ENCODE data around the gene RNU6-7.

The RNU6-7 gene

DNA sequence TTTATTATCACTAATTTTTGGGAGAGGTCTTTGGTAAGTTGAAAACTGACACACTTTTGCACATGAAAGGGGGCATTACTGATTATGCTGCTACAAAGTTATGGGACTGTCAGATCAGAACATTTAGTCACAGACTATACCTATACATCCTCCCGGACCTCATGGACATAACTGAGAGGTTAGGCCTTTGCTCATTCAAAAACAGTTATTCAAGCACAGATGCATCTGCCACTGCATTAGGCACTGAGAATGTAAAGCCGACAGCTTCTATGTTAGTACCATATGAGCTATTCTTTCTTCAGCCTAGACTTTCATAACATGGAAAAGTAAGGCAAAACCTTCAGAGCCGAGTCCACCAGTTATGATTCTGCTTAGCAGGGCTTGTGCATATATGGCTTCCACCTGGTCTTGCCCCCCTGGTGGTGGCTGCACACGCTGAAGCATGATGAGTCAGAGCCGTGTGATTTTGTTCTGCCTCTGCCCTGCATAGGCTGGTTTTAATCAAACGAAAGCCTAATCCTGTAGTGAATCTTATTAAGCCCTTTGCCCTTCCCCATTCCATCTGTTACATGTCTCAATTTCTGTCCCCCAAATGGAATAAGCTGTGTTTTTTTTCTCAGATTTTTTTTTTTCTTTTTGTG lies 23.0 kb downstream of the RNU6-7 start:
- Histone ChIP-seq H3K27me3 (ENCODE audit: insufficient read depth, low read depth) (no peaks in the 10 kb centered on the region), H3K36me3 (ENCODE audit: insufficient read depth) (no peaks in the 10 kb centered on the region), H3K27ac (no peak overlapping the region), H3K79me2 (ENCODE audit: insufficient read depth, low read depth) (no peaks in the 10 kb centered on the region), H3K4me3 (IDR thresholded peaks at IDR 0.05; ENCODE audit: insufficient read depth, low read depth, low read length) (no peak overlapping the region), H3K4me2 (no peak overlapping the region), H4K20me1 (ENCODE audit: insufficient read depth) (no peaks in the 10 kb centered on the region), H3K9ac (no peak overlapping the region), H3K4me1 (ENCODE audit: low read depth, poor library complexity, severe bottlenecking) (no peaks in the 10 kb centered on the region), H2AFZ (ENCODE audit: low read depth) (no peak overlapping the region)
- TF ChIP-seq, protein P1, sequence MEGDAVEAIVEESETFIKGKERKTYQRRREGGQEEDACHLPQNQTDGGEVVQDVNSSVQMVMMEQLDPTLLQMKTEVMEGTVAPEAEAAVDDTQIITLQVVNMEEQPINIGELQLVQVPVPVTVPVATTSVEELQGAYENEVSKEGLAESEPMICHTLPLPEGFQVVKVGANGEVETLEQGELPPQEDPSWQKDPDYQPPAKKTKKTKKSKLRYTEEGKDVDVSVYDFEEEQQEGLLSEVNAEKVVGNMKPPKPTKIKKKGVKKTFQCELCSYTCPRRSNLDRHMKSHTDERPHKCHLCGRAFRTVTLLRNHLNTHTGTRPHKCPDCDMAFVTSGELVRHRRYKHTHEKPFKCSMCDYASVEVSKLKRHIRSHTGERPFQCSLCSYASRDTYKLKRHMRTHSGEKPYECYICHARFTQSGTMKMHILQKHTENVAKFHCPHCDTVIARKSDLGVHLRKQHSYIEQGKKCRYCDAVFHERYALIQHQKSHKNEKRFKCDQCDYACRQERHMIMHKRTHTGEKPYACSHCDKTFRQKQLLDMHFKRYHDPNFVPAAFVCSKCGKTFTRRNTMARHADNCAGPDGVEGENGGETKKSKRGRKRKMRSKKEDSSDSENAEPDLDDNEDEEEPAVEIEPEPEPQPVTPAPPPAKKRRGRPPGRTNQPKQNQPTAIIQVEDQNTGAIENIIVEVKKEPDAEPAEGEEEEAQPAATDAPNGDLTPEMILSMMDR (conservative IDR thresholded peaks at IDR 0.05; ENCODE audit: low read depth, low read length), result no peak

- H3K9ac ChIP-seq, result no peak overlapping the region
- H3K4me3 ChIP-seq (IDR thresholded peaks at IDR 0.05; ENCODE audit: insufficient read depth, low read depth, low read length), result no peak overlapping the region
- H3K36me3 ChIP-seq (ENCODE audit: insufficient read depth), result no peaks in the 10 kb centered on the region
- H2AFZ ChIP-seq (ENCODE audit: low read depth), result no peak overlapping the region
- H3K27ac ChIP-seq, result no peak overlapping the region
- H3K4me2 ChIP-seq, result no peak overlapping the region
- H3K4me1 ChIP-seq (ENCODE audit: low read depth, poor library complexity, severe bottlenecking), result no peaks in the 10 kb centered on the region
- TF ChIP-seq, protein P1 (conservative IDR thresholded peaks at IDR 0.05; ENCODE audit: low read depth, low read length), result no peak
- no peaks in the 10 kb centered on the region for H4K20me1 ChIP-seq (ENCODE audit: insufficient read depth)
- no peaks in the 10 kb centered on the region for H3K27me3 ChIP-seq (ENCODE audit: insufficient read depth, low read depth)
- no peaks in the 10 kb centered on the region for H3K79me2 ChIP-seq (ENCODE audit: insufficient read depth, low read depth)
Observed at GRCh38 chr14:32225378-32225920, 23.6 kb downstream of the RNU6-7 start.

DNA sequence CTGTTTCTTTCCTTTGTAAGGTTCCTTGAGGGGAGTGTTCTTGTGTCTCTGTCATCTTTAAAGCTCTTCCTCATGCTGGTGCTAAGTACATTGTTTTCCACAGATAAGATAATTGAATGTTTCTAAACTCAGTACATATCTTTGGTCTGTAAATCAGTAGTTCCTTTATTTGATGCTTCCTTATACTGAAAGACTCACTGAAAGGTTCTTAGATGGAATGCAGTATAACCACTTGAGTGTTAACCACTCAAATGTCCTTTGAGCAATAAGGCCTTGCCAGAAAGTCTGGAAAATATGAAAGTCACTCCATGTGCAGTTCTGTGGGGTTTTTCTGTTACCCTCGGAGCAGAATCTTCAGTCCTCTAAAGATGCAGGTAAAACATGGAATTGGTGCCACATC lies 24.2 kb downstream of the RNU6-7 start:
- H3K27me3 ChIP-seq (ENCODE audit: insufficient read depth, low read depth), result no peaks in the 10 kb centered on the region
- no peaks in the 10 kb centered on the region for H3K36me3 ChIP-seq (ENCODE audit: insufficient read depth)
- no peaks in the 10 kb centered on the region for H4K20me1 ChIP-seq (ENCODE audit: insufficient read depth)
- H3K79me2 ChIP-seq (ENCODE audit: insufficient read depth, low read depth), result no peaks in the 10 kb centered on the region
- H2AFZ ChIP-seq (ENCODE audit: low read depth), result no peak overlapping the region
- H3K27ac ChIP-seq, result no peak overlapping the region
- no peak overlapping the region for H3K4me2 ChIP-seq
- H3K9ac ChIP-seq, result no peak overlapping the region
- no peak overlapping the region for H3K4me3 ChIP-seq (IDR thresholded peaks at IDR 0.05; ENCODE audit: insufficient read depth, low read depth, low read length)
- TF ChIP-seq, protein P1 (conservative IDR thresholded peaks at IDR 0.05; ENCODE audit: low read depth, low read length), result no peak
- no peaks in the 10 kb centered on the region for H3K4me1 ChIP-seq (ENCODE audit: low read depth, poor library complexity, severe bottlenecking)

DNA sequence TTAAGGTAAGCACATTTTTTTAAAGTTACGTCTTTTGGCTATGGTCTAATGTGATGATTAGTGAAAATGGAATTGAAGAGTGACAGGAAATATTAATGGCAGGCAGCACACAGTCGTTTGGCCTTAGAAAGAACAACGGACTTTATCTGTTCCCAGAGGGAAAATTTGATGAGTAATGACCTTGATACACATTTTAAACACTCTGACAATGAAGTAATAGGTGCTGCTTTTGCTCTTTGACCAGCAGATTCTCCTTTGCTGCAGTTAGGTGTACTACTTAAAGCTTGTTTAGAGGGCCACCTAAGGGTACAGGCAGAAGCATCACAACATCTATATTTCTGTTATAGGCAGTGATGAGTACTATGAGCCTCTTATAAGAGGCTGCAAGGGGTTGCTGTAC lies 28.3 kb downstream of the RNU6-7 start:
- no peak overlapping the region for H3K4me3 ChIP-seq (IDR thresholded peaks at IDR 0.05; ENCODE audit: insufficient read depth, low read depth, low read length)
- H3K4me2 ChIP-seq, result no peak overlapping the region
- no peak overlapping the region for H2AFZ ChIP-seq (ENCODE audit: low read depth)
- no peaks in the 10 kb centered on the region for H3K27me3 ChIP-seq (ENCODE audit: insufficient read depth, low read depth)
- no peak overlapping the region for H3K27ac ChIP-seq
- H3K36me3 ChIP-seq (ENCODE audit: insufficient read depth), result no peaks in the 10 kb centered on the region
- no peak overlapping the region for H3K9ac ChIP-seq
- TF ChIP-seq, protein P1 (conservative IDR thresholded peaks at IDR 0.05; ENCODE audit: low read depth, low read length), result no peak
- H3K79me2 ChIP-seq (ENCODE audit: insufficient read depth, low read depth), result no peaks in the 10 kb centered on the region
- H4K20me1 ChIP-seq (ENCODE audit: insufficient read depth), result no peaks in the 10 kb centered on the region
- no peaks in the 10 kb centered on the region for H3K4me1 ChIP-seq (ENCODE audit: low read depth, poor library complexity, severe bottlenecking)

All from KMS-11 (cell line).